ENCODE measurements around the gene ATP11A.

The ATP11A gene

GRCh38 chr13:112769615-112770014 is 79.8 kb downstream of the ATP11A start:
- ChIA-PET POLR2A (no interaction called here), CTCF (no interaction called here)
- TF ChIP-seq, protein P1, sequence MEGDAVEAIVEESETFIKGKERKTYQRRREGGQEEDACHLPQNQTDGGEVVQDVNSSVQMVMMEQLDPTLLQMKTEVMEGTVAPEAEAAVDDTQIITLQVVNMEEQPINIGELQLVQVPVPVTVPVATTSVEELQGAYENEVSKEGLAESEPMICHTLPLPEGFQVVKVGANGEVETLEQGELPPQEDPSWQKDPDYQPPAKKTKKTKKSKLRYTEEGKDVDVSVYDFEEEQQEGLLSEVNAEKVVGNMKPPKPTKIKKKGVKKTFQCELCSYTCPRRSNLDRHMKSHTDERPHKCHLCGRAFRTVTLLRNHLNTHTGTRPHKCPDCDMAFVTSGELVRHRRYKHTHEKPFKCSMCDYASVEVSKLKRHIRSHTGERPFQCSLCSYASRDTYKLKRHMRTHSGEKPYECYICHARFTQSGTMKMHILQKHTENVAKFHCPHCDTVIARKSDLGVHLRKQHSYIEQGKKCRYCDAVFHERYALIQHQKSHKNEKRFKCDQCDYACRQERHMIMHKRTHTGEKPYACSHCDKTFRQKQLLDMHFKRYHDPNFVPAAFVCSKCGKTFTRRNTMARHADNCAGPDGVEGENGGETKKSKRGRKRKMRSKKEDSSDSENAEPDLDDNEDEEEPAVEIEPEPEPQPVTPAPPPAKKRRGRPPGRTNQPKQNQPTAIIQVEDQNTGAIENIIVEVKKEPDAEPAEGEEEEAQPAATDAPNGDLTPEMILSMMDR (IDR thresholded peaks at IDR 0.05; ENCODE audit: insufficient read depth, low read length, missing control alignments) = no peak
- DNase-seq (ENCODE audit: low read depth, low spot score) = no peak
- H3K4me3 ChIP-seq (ENCODE audit: low read depth, low read length) = no peak overlapping the region

DNA sequence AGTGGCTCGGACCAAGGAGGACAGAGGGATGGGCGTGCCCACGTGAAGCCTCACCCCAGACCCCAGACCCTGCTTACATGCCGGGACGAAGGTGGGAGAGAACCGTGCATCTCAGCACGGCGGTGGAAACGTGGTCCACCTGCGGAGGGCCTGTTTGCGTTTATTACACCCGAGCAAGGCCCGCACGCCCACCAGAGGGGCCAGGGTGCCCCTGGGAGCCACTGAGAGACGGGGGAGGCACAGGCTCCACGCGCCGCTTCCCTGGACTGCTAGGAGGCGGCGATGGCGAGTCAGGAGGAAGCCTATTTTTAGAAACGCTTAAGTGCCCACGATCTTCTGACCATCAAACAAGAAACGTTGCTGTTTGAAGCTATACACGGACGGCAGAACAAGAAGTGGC is 80.7 kb downstream of the ATP11A start:
- no peak for DNase-seq (ENCODE audit: low read depth, low spot score)
- CTCF ChIA-PET = no interaction called here
- TF ChIP-seq, protein P1 (IDR thresholded peaks at IDR 0.05; ENCODE audit: insufficient read depth, low read length, missing control alignments) = no peak
- no peak overlapping the region for H3K4me3 ChIP-seq (ENCODE audit: low read depth, low read length)
- POLR2A ChIA-PET = no interaction called here

GRCh38 chr13:112771139-112771876 is 81.5 kb downstream of the ATP11A start:
- DNase-seq (ENCODE audit: low read depth, low spot score) = no peak
- ChIA-PET POLR2A (no interaction called here), CTCF (no interaction called here)
- no peak overlapping the region for H3K4me3 ChIP-seq (ENCODE audit: low read depth, low read length)
- TF ChIP-seq, protein P1 (IDR thresholded peaks at IDR 0.05; ENCODE audit: insufficient read depth, low read length, missing control alignments) = no peak

DNA sequence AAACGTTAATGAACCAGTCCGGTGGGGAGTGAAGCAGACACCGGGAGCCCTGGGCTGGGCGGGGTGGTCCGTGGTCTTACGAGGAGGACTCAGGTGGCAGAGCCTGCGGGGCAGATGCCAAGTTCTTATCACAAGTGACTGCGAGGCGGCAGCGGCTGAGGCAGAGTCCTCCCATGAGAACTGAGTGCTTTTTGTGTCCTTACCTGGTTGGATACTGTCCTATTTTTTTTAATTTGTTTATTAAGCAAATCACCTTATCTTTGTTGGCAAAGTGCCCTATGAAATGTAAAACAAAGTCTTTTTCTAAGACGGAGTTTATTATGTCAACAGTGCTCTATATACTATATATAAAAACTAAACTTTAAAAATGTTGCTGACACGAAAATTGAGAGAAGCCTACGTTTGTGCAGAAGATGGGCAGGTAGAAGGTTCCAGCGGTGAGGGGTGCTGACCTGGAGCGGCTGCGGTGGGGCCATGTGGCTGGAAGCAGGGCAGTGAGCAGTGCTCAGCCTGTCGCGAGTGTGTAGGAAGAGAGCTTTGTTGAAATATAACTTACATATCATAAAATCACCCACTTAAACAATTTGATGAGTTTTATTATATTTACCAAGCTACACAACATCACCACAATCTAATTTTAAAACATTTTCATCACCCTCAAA is 82.2 kb downstream of the ATP11A start:
- no peak for DNase-seq (ENCODE audit: low read depth, low spot score)
- H3K4me3 ChIP-seq (ENCODE audit: low read depth, low read length) = no peak overlapping the region
- ChIA-PET CTCF (no interaction called here), POLR2A (no interaction called here)
- TF ChIP-seq, protein P1 (IDR thresholded peaks at IDR 0.05; ENCODE audit: insufficient read depth, low read length, missing control alignments) = no peak

DNA sequence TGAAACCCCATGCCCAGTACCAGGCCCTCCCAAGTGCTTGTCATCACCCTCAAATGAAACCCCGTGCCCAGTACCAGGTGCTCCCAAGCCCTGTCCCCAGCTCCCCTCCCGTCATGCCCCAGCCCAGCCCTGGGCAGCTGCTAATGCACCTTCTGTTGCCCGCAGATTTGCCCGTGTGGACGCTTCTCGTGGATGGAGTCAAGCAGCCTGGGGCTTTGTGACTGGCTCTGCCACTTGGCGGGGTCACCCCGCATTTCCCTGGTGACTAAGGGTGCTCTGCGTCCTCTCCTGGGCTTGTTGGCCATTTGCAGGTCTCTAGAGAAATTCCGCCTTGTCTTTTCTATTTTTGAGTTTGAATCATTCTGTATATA is 82.7 kb downstream of the ATP11A start:
- ChIA-PET POLR2A (no interaction called here), CTCF (no interaction called here)
- H3K4me3 ChIP-seq (ENCODE audit: low read depth, low read length) = no peak overlapping the region
- no peak for DNase-seq (ENCODE audit: low read depth, low spot score)
- TF ChIP-seq, protein P1 (IDR thresholded peaks at IDR 0.05; ENCODE audit: insufficient read depth, low read length, missing control alignments) = no peak

DNA sequence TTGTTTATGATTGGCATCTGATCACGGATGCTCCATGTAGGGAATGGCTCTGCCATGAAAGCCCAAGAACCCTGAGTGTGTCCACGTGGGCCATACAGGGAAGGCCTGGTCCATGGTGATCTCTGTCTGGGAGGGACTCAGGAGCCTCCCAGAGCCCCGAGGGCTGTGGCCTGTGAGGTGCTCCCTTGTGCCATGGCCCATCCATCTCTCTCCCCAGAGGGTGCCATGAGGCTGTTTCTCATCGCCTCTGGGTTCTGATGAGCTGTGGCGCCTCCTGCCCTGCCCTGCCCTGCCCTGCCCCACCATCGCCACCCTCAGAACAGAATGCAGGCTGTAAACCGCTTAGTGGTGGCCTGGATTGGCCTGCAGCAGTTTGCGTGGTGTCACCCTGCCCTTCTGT is 83.1 kb downstream of the ATP11A start:
- ChIA-PET CTCF (no interaction called here), POLR2A (no interaction called here)
- TF ChIP-seq, protein P1 (IDR thresholded peaks at IDR 0.05; ENCODE audit: insufficient read depth, low read length, missing control alignments) = no peak

More for the DNA sequence above, 83.1 kb downstream of the ATP11A start:
- no peak overlapping the region for H3K4me3 ChIP-seq (ENCODE audit: low read depth, low read length)
- DNase-seq (ENCODE audit: low read depth, low spot score) = no peak

All from AG04449 (cell line).